HepG2 (cell line): Measurements from ENCODE around the gene NAXD. TPM values are rescaled to one million over a fixed set of nuclear protein-coding genes. Genes with fewer than 3 reads are reported as not detected.

ENCODE experiments used
- FLYWCH1 ChIP-seq: sonication (generic); formaldehyde crosslinking; IDR thresholded peaks from 2 replicates; pipeline ENCODE4 v1.8.1; 2023; ENCODE audit warnings: mild to moderate bottlenecking, missing genetic modification reagents
- FOXM1 ChIP-seq: sonication (generic); formaldehyde crosslinking; IDR thresholded peaks from 2 replicates; pipeline ENCODE4 v1.5.0; 2020; ENCODE audit warnings: missing genetic modification reagents
- FOXO1 ChIP-seq: sonication (generic); formaldehyde crosslinking; IDR thresholded peaks from 2 replicates; pipeline ENCODE4 v1.4.0; 2020; ENCODE audit warnings: missing genetic modification reagents
- HNF4A ChIP-seq: sonication (generic); formaldehyde crosslinking; IDR thresholded peaks from 2 replicates; pipeline ENCODE4 v1.4.0; 2020; ENCODE audit warnings: missing genetic modification reagents
- IKZF4 ChIP-seq: sonication (generic); formaldehyde crosslinking; IDR thresholded peaks from 2 replicates; pipeline ENCODE4 v1.5.1; 2020; ENCODE audit warnings: borderline replicate concordance, mild to moderate bottlenecking, low read depth, missing genetic modification reagents; ENCODE audit errors: not compliant biosample characterization
- IRF2 ChIP-seq: IDR thresholded peaks from 2 replicates; pipeline ENCODE4 v1.6.1; 2018; ENCODE audit warnings: missing genetic modification reagents, missing compliant biosample characterization
- KDM1A ChIP-seq: IDR thresholded peaks from 2 replicates; pipeline ENCODE4 v1.6.1; 2016; ENCODE audit warnings: missing compliant biosample characterization
- MAFK ChIP-seq, 2 experiments: IDR thresholded peaks in 1 of 2; conservative IDR thresholded peaks in 1 of 2; 2 replicates each; pipeline ENCODE4 v1.6.1; 2011; ENCODE audit warnings: improper control_type of control experiment in 2 of 2, low read length in 2 of 2
- NCOA1 ChIP-seq: sonication (generic); formaldehyde crosslinking; IDR thresholded peaks from 2 replicates; pipeline ENCODE4 v1.9.0; 2021; ENCODE audit warnings: missing genetic modification reagents
- PHF5A ChIP-seq: IDR thresholded peaks from one replicate; pipeline ENCODE4 v1.6.1; 2018; ENCODE audit warnings: low read depth, missing genetic modification reagents; ENCODE audit not compliant: unreplicated experiment
- SNAPC4 ChIP-seq: sonication (generic); formaldehyde crosslinking; IDR thresholded peaks from 2 replicates; pipeline ENCODE4 v1.4.0; 2020; ENCODE audit warnings: mild to moderate bottlenecking, missing genetic modification reagents
- TAF15 ChIP-seq: fragments of 200-400 bp; formaldehyde crosslinking; IDR thresholded peaks from one replicate; pipeline ENCODE4 v1.6.1; 2018; ENCODE audit warnings: mild to moderate bottlenecking, low read depth, low read length; ENCODE audit not compliant: poor library complexity, severe bottlenecking
- TERF1 ChIP-seq: sonication (generic); formaldehyde crosslinking; IDR thresholded peaks from 2 replicates; pipeline ENCODE4 v1.8.0; 2022; ENCODE audit warnings: mild to moderate bottlenecking, missing genetic modification reagents, moderate library complexity
- ZMAT3 ChIP-seq: sonication (generic); formaldehyde crosslinking; conservative IDR thresholded peaks from 2 replicates; pipeline ENCODE4 v1.7.0; 2021; ENCODE audit warnings: missing genetic modification reagents
- ZNF180 ChIP-seq: sonication (generic); formaldehyde crosslinking; IDR thresholded peaks from 2 replicates; pipeline ENCODE4 v1.4.0; 2020; ENCODE audit warnings: low read depth, missing genetic modification reagents, borderline replicate concordance
- ZNF460 ChIP-seq: sonication (generic); formaldehyde crosslinking; IDR thresholded peaks from 2 replicates; pipeline ENCODE4 v1.5.1; 2020; ENCODE audit warnings: missing genetic modification reagents, mild to moderate bottlenecking, borderline replicate concordance
- ZNF572 ChIP-seq: sonication (generic); formaldehyde crosslinking; IDR thresholded peaks from 2 replicates; pipeline ENCODE4 v1.5.1; 2020; ENCODE audit warnings: mild to moderate bottlenecking, missing genetic modification reagents
- ZNF670 ChIP-seq: sonication (generic); formaldehyde crosslinking; IDR thresholded peaks from 2 replicates; pipeline ENCODE4 v1.8.0; 2022; ENCODE audit warnings: mild to moderate bottlenecking, missing genetic modification reagents, borderline replicate concordance
- polyA plus RNA-seq, 8 experiments: library from polyadenylated mRNA; depleted of rRNA in 3 of 8; stranded (reverse) in 7 of 8; unstranded in 1 of 8; fragments of >200 nt; fragmentation: Illumina TruSeq in 4 of 8; extraction: Trizol in 4 of 8; gene quantifications; 2 replicates each; pipeline versions ENCODE4 v1.2.1 to v1.2.3, GENCODE V29; 2011 to 2016; ENCODE audit warnings: low read depth in 4 of 8, missing spikeins in 1 of 8, mixed read lengths in 1 of 8; ENCODE audit not compliant: insufficient read depth in 1 of 8
- total RNA-seq, 5 experiments: library from RNA; depleted of rRNA; stranded (reverse); fragments of >200 nt; fragmentation: Illumina TruSeq; extraction: Trizol; gene quantifications; 2 replicates each; pipeline ENCODE4 v1.2.3, GENCODE V29; 2016; ENCODE audit warnings: low read depth in 1 of 5
- TF ChIP-seq, protein P1 (sequence below): sonication (generic); formaldehyde crosslinking; IDR thresholded peaks from 2 replicates; pipeline ENCODE4 v1.4.0; 2020; ENCODE audit warnings: missing genetic modification reagents, mild to moderate bottlenecking, borderline replicate concordance

Gene NAXD
- total and polyA plus RNA-seq, 2 of the 13 experiments (the other 11 are each of a cell fraction or from before 2014, with no cell fraction given): 19.0 to 23.2 TPM

DNA sequence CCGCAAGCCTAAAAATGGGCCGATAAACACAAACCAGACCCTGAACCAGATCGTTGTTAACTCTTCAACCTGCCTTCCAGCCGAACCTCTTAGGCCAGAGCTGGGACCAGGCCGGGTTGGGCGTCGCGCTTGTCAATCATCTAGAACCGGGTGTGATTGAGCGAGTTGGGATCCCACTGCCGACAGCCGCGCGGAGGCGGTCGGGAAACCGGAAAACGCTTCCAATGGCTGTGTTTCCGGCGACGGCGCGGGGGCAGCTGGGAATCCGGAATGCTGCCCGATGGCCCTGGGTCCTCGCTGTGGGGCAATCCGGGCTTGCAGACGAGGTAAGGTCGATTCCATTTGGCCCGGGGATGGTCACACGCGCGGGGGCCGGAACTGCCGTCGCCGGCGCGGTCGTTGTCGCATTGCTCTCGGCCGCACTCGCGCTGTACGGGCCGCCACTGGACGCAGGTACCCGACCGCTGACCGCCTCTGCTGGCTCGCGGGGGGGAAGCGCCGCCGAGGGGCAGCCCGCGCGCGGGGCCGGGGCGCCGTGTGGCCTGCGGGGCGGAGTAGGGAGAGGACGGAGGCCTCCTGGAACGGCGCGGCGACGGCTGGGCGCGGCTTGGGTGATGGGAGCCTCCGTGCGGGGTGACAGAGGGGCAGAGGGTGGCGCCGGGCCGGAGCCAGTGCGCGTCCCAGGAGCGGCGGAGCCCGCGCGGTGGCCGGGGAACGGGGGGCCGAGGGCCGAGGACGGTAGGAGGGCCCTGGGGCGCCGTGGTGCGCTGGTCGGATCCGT lies at the start of gene NAXD (continued):
- TF ChIP-seq FOXM1 (CRISPR knock-in tag) (no peak), FOXO1 (no peak), HNF4A (CRISPR knock-in tag) (0 out of 2 replicates have a peak, but pooled peaks have one; percentile 20), TERF1 (no peak), ZNF670 (CRISPR knock-in tag) (no peak), FLYWCH1 (CRISPR knock-in tag) (no peak), IRF2 (CRISPR knock-in tag) (peak; percentile 38; the same call in 1 of the 2 replicates), ZNF460 (CRISPR knock-in tag) (no peak), TAF15 (no peak), ZMAT3 (0 out of 2 replicates have a peak, but pooled peaks have one; percentile 11), IKZF4 (peak; percentile 91), SNAPC4 (CRISPR knock-in tag) (0 out of 2 replicates have a peak, but pooled peaks have one; percentile 27), MAFK (conservative IDR thresholded peaks at IDR 0.05 in 1 of 2, IDR thresholded peaks at IDR 0.05 in 1 of 2; ENCODE audit: low read length in 2 of 2) (no peak), NCOA1 (CRISPR knock-in tag) (no peak), ZNF180 (CRISPR knock-in tag) (0 out of 2 replicates have a peak, but pooled peaks have one; percentile 71), PHF5A (CRISPR knock-in tag) (no peak), KDM1A (CRISPR knock-in tag) (no peak), ZNF572 (CRISPR knock-in tag) (no peak)
- TF ChIP-seq, protein P1, sequence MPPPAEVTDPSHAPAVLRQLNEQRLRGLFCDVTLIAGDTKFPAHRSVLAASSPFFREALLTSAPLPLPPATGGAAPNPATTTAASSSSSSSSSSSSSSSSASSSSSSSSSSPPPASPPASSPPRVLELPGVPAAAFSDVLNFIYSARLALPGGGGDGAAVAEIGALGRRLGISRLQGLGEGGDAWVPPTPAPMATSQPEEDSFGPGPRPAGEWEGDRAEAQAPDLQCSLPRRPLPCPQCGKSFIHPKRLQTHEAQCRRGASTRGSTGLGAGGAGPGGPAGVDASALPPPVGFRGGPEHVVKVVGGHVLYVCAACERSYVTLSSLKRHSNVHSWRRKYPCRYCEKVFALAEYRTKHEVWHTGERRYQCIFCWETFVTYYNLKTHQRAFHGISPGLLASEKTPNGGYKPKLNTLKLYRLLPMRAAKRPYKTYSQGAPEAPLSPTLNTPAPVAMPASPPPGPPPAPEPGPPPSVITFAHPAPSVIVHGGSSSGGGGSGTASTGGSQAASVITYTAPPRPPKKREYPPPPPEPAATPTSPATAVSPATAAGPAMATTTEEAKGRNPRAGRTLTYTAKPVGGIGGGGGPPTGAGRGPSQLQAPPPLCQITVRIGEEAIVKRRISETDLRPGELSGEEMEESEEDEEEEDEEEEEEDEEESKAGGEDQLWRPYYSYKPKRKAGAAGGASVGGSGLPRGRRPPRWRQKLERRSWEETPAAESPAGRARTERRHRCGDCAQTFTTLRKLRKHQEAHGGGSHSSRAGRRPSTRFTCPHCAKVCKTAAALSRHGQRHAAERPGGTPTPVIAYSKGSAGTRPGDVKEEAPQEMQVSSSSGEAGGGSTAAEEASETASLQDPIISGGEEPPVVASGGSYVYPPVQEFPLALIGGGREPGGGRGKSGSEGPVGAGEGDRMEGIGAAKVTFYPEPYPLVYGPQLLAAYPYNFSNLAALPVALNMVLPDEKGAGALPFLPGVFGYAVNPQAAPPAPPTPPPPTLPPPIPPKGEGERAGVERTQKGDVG (CRISPR knock-in tag): no peak
